HepG2 (cell line): ENCODE results near the gene FOXL3. TPM values are rescaled to one million over a fixed set of nuclear protein-coding genes. Genes with fewer than 3 reads are reported as not detected.

Experiments
- CBFB ChIP-seq: sonication (generic); formaldehyde crosslinking; IDR thresholded peaks from 2 replicates; pipeline ENCODE4 v1.4.0; 2020; ENCODE audit warnings: missing genetic modification reagents
- GLI4 ChIP-seq: sonication (generic); formaldehyde crosslinking; IDR thresholded peaks from 2 replicates; pipeline ENCODE4 v1.5.1; 2020; ENCODE audit warnings: missing genetic modification reagents, mild to moderate bottlenecking, moderate library complexity, borderline replicate concordance
- NRL ChIP-seq: sonication (generic); formaldehyde crosslinking; IDR thresholded peaks from 2 replicates; pipeline ENCODE4 v1.5.0; 2020; ENCODE audit warnings: missing genetic modification reagents, mild to moderate bottlenecking, moderate library complexity, borderline replicate concordance
- RFX5 ChIP-seq: IDR thresholded peaks from 2 replicates; pipeline ENCODE4 v1.6.1; 2011; ENCODE audit warnings: low read depth, low read length, improper control_type of control experiment
- SAP130 ChIP-seq: IDR thresholded peaks from 2 replicates; pipeline ENCODE4 v1.6.1; 2016; ENCODE audit warnings: low read depth
- TGIF2 ChIP-seq: IDR thresholded peaks from 2 replicates; pipeline ENCODE4 v1.6.1; 2016; ENCODE audit warnings: control low read depth, missing compliant biosample characterization
- YEATS4 ChIP-seq: sonication (generic); formaldehyde crosslinking; IDR thresholded peaks from 2 replicates; pipeline ENCODE4 v1.4.0; 2020; ENCODE audit warnings: missing genetic modification reagents, borderline replicate concordance
- ZNF253 ChIP-seq: sonication (generic); formaldehyde crosslinking; IDR thresholded peaks from 2 replicates; pipeline ENCODE4 v1.8.0; 2022; ENCODE audit warnings: mild to moderate bottlenecking, missing genetic modification reagents, borderline replicate concordance
- ZNF552 ChIP-seq: sonication (generic); formaldehyde crosslinking; IDR thresholded peaks from 2 replicates; pipeline ENCODE4 v1.9.0; 2022; ENCODE audit warnings: missing genetic modification reagents, mild to moderate bottlenecking, borderline replicate concordance
- ZNF777 ChIP-seq: sonication (generic); formaldehyde crosslinking; IDR thresholded peaks from 2 replicates; pipeline ENCODE4 v1.4.0; 2020; ENCODE audit warnings: missing genetic modification reagents
- polyA plus RNA-seq, 8 experiments: library from polyadenylated mRNA; depleted of rRNA in 3 of 8; stranded (reverse) in 7 of 8; unstranded in 1 of 8; fragments of >200 nt; fragmentation: Illumina TruSeq in 4 of 8; extraction: Trizol in 4 of 8; gene quantifications; 2 replicates each; pipeline versions ENCODE4 v1.2.1 to v1.2.3, GENCODE V29; 2011 to 2016; ENCODE audit warnings: low read depth in 4 of 8, missing spikeins in 1 of 8, mixed read lengths in 1 of 8; ENCODE audit not compliant: insufficient read depth in 1 of 8
- total RNA-seq, 5 experiments: library from RNA; depleted of rRNA; stranded (reverse); fragments of >200 nt; fragmentation: Illumina TruSeq; extraction: Trizol; gene quantifications; 2 replicates each; pipeline ENCODE4 v1.2.3, GENCODE V29; 2016; ENCODE audit warnings: low read depth in 1 of 5
- TF ChIP-seq, protein P1 (sequence below): IDR thresholded peaks from 2 replicates; pipeline ENCODE4 v1.6.1; 2016; ENCODE audit warnings: mild to moderate bottlenecking
- TF ChIP-seq, protein P2 (sequence below): sonication (generic); formaldehyde crosslinking; IDR thresholded peaks from 2 replicates; pipeline ENCODE4 v1.8.0; 2022; ENCODE audit warnings: missing genetic modification reagents, low read depth, mild to moderate bottlenecking, borderline replicate concordance
- TF ChIP-seq, protein P3 (sequence below), 2 experiments: fragments of 450-650 bp in 1 of 2; sonication (generic) in 1 of 2; formaldehyde crosslinking; IDR thresholded peaks; 2 replicates each; pipeline versions ENCODE4 v1.5.0 to v1.8.0; 2020 to 2022; ENCODE audit warnings: mild to moderate bottlenecking in 1 of 2, missing genetic modification reagents in 1 of 2
- TF ChIP-seq, protein P4 (sequence below), 2 experiments: sonication (generic) in 1 of 2; formaldehyde crosslinking in 1 of 2; IDR thresholded peaks; 2 replicates each; pipeline versions ENCODE4 v1.4.0 to v1.6.1; 2016 to 2020; ENCODE audit warnings: borderline replicate concordance in 1 of 2, low read depth in 1 of 2, mild to moderate bottlenecking in 1 of 2, missing genetic modification reagents in 1 of 2
- TF ChIP-seq, protein P5 (sequence below), 2 experiments: sonication (generic) in 1 of 2; formaldehyde crosslinking in 1 of 2; IDR thresholded peaks; 2 replicates each; pipeline versions ENCODE4 v1.5.1 to v1.6.1; 2011 to 2020; ENCODE audit warnings: borderline replicate concordance in 1 of 2, low read depth in 1 of 2, low read length in 1 of 2, mild to moderate bottlenecking in 1 of 2, missing genetic modification reagents in 1 of 2, moderate library complexity in 1 of 2
- TF ChIP-seq, protein P6 (sequence below): sonication (generic); formaldehyde crosslinking; IDR thresholded peaks from 2 replicates; pipeline ENCODE4 v1.5.0; 2020; ENCODE audit warnings: missing genetic modification reagents

The FOXL3 gene
- total and polyA plus RNA-seq, 2 of the 13 experiments (the other 11 are each of a cell fraction or from before 2014, with no cell fraction given), result not detected

DNA sequence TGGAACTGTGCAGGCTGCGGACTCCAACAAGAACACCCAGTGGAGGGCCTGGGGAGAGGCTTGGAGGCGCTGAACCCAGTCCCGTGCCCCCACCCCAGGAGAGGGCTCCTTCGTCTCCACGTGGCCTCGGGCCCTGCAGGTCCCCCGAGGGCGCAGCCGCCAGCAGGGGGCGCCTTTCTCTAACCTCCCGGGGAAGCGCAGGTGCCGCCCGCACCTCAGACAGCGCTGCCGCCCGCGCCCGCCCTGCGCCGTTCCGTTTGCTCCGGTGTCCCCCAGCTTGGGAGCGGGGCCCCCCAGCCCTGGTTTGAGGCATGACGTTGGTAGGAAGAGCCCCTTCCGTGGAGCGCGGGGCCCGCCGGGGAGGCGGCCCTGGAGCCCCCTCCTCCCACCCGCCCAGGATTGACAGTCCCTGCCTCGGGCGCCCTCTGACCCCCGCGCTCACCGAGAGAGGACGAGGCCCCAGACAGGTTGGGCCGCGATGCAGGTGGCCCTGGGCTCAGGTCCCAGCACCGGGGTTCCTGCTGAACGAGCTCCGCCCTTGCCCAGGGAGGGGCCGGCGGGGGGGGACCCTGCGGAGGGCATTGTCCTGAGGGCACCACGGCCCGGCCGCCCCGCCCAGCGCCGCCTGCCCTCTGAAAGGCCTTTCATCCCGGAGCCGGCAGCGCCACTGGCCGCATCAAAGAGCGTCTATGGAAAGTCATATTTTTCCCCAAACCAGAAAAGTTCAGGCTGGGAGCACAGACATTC lies 42.8 kb downstream of the FOXL3 start (continued):
- peak; percentile 25; the same call in 1 of the 2 replicates for TF ChIP-seq NRL (CRISPR knock-in tag)
- TF ChIP-seq SAP130 (CRISPR knock-in tag), result peak; percentile 43; the same call in 1 of the 2 replicates
- TF ChIP-seq ZNF777 (CRISPR knock-in tag), result peak; percentile 64; the same call in 1 of the 2 replicates
- TF ChIP-seq, protein P1, sequence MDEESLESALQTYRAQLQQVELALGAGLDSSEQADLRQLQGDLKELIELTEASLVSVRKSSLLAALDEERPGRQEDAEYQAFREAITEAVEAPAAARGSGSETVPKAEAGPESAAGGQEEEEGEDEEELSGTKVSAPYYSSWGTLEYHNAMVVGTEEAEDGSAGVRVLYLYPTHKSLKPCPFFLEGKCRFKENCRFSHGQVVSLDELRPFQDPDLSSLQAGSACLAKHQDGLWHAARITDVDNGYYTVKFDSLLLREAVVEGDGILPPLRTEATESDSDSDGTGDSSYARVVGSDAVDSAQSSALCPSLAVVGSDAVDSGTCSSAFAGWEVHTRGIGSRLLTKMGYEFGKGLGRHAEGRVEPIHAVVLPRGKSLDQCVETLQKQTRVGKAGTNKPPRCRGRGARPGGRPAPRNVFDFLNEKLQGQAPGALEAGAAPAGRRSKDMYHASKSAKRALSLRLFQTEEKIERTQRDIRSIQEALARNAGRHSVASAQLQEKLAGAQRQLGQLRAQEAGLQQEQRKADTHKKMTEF (CRISPR knock-in tag), result peak; percentile 68; the same call in 1 of the 2 replicates
- no peak for TF ChIP-seq ZNF253 (CRISPR knock-in tag)
- TF ChIP-seq ZNF552 (CRISPR knock-in tag), result 0 out of 2 replicates have a peak, but pooled peaks have one; percentile 56
- TF ChIP-seq YEATS4 (CRISPR knock-in tag), result peak; percentile 47; the same call in 1 of the 2 replicates
- TF ChIP-seq GLI4 (CRISPR knock-in tag), result no peak
- TF ChIP-seq, protein P2, sequence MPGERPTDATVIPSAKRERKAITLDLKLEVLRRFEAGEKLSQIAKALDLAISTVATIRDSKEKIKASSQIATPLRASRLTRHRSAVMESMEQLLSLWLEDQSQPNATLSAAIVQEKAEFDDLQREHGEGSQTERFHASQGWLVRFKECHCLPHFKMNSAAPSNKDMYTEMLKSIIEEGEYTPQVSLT (CRISPR knock-in tag), result no peak
- TF ChIP-seq, protein P3, sequence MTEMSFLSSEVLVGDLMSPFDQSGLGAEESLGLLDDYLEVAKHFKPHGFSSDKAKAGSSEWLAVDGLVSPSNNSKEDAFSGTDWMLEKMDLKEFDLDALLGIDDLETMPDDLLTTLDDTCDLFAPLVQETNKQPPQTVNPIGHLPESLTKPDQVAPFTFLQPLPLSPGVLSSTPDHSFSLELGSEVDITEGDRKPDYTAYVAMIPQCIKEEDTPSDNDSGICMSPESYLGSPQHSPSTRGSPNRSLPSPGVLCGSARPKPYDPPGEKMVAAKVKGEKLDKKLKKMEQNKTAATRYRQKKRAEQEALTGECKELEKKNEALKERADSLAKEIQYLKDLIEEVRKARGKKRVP (CRISPR knock-in tag; IDR thresholded peaks at IDR 0.05), result no peak
- TF ChIP-seq CBFB (CRISPR knock-in tag), result peak; percentile 55; the same call in 1 of the 2 replicates
- TF ChIP-seq, protein P4, sequence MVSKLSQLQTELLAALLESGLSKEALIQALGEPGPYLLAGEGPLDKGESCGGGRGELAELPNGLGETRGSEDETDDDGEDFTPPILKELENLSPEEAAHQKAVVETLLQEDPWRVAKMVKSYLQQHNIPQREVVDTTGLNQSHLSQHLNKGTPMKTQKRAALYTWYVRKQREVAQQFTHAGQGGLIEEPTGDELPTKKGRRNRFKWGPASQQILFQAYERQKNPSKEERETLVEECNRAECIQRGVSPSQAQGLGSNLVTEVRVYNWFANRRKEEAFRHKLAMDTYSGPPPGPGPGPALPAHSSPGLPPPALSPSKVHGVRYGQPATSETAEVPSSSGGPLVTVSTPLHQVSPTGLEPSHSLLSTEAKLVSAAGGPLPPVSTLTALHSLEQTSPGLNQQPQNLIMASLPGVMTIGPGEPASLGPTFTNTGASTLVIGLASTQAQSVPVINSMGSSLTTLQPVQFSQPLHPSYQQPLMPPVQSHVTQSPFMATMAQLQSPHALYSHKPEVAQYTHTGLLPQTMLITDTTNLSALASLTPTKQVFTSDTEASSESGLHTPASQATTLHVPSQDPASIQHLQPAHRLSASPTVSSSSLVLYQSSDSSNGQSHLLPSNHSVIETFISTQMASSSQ (IDR thresholded peaks at IDR 0.05; ENCODE audit: low read depth), result no peak
- TF ChIP-seq, protein P4 (CRISPR knock-in tag; IDR thresholded peaks at IDR 0.05; ENCODE audit: borderline replicate concordance), result peak; percentile 67; the same call in 1 of the 2 replicates
- TF ChIP-seq, protein P5, sequence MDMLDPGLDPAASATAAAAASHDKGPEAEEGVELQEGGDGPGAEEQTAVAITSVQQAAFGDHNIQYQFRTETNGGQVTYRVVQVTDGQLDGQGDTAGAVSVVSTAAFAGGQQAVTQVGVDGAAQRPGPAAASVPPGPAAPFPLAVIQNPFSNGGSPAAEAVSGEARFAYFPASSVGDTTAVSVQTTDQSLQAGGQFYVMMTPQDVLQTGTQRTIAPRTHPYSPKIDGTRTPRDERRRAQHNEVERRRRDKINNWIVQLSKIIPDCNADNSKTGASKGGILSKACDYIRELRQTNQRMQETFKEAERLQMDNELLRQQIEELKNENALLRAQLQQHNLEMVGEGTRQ (IDR thresholded peaks at IDR 0.05; ENCODE audit: low read depth, low read length), result 0 out of 2 replicates have a peak, but pooled peaks have one; percentile 16
- TF ChIP-seq, protein P5 (CRISPR knock-in tag; IDR thresholded peaks at IDR 0.05; ENCODE audit: borderline replicate concordance), result peak; percentile 38; the same call in 1 of the 2 replicates
- TF ChIP-seq RFX5, result no peak
- TF ChIP-seq, protein P6, sequence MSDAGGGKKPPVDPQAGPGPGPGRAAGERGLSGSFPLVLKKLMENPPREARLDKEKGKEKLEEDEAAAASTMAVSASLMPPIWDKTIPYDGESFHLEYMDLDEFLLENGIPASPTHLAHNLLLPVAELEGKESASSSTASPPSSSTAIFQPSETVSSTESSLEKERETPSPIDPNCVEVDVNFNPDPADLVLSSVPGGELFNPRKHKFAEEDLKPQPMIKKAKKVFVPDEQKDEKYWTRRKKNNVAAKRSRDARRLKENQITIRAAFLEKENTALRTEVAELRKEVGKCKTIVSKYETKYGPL (CRISPR knock-in tag), result no peak
- TF ChIP-seq TGIF2 (CRISPR knock-in tag), result peak; percentile 43; the same call in 1 of the 2 replicates
